ENCODE measurements around the gene GGA2.

GGA2 gene, protein sequence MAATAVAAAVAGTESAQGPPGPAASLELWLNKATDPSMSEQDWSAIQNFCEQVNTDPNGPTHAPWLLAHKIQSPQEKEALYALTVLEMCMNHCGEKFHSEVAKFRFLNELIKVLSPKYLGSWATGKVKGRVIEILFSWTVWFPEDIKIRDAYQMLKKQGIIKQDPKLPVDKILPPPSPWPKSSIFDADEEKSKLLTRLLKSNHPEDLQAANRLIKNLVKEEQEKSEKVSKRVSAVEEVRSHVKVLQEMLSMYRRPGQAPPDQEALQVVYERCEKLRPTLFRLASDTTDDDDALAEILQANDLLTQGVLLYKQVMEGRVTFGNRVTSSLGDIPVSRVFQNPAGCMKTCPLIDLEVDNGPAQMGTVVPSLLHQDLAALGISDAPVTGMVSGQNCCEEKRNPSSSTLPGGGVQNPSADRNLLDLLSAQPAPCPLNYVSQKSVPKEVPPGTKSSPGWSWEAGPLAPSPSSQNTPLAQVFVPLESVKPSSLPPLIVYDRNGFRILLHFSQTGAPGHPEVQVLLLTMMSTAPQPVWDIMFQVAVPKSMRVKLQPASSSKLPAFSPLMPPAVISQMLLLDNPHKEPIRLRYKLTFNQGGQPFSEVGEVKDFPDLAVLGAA

DNA sequence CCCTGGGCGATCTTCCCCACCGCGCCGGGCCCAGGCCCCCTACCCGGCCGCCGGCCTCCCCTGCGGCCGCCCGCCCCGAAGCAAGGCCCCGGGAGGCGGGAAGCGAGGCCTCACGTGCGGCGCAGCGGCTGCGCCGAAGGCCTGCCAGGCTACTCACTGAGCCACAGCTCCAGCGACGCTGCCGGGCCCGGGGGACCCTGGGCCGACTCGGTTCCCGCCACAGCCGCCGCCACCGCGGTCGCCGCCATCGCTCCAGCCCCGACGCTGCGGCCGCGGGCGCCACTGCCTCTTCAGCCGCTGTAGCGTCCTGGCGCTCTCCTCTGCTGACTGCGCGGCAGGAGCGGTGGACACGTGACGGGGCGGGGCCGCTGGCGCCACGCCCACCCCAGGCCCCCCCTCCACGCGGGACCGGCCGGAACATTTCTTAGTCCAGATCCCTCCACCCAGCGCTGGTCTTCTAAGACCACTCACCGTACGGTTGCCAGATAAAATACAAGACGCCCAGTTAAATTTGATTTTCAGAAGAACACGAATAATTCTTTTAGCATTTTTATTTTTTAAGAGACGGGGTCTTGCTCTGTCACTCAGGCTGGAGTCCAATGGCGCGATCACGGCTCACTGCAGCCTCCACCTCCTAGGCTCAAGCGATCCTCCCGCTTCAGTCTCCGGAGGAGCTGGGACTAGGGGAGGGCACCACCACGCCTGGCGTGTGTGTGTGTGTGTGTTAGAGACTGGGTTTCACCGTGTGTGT lies at the start of gene GGA2:
TSS of gene GGA2 (minus strand) at position 331 of the 751 bp plus-strand sequence. CDS start at position 248, 83 bp downstream.
- TF ChIP-seq, protein P1, sequence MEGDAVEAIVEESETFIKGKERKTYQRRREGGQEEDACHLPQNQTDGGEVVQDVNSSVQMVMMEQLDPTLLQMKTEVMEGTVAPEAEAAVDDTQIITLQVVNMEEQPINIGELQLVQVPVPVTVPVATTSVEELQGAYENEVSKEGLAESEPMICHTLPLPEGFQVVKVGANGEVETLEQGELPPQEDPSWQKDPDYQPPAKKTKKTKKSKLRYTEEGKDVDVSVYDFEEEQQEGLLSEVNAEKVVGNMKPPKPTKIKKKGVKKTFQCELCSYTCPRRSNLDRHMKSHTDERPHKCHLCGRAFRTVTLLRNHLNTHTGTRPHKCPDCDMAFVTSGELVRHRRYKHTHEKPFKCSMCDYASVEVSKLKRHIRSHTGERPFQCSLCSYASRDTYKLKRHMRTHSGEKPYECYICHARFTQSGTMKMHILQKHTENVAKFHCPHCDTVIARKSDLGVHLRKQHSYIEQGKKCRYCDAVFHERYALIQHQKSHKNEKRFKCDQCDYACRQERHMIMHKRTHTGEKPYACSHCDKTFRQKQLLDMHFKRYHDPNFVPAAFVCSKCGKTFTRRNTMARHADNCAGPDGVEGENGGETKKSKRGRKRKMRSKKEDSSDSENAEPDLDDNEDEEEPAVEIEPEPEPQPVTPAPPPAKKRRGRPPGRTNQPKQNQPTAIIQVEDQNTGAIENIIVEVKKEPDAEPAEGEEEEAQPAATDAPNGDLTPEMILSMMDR (IDR thresholded peaks at IDR 0.05; ENCODE audit: unreplicated experiment in 3 of 3), result no peak
- peaks cover 34% of the 10 kb centered on the region for H3K4me1 Mint-ChIP-seq
- H3K27me3 Mint-ChIP-seq (ENCODE audit: low read depth), result peaks cover 3% of the 10 kb centered on the region
- peak within 1 kb of the TSS; percentile 89 to 94 (median 89) for H3K4me3 Mint-ChIP-seq
- H3K36me3 Mint-ChIP-seq (ENCODE audit: low read depth), result peaks cover 17% of the 10 kb centered on the region
- peak within 1 kb of the TSS; percentile 52 to 83 (median 74) for H3K27ac Mint-ChIP-seq
- no peaks in the 10 kb centered on the region for H3K9me3 Mint-ChIP-seq

DNA sequence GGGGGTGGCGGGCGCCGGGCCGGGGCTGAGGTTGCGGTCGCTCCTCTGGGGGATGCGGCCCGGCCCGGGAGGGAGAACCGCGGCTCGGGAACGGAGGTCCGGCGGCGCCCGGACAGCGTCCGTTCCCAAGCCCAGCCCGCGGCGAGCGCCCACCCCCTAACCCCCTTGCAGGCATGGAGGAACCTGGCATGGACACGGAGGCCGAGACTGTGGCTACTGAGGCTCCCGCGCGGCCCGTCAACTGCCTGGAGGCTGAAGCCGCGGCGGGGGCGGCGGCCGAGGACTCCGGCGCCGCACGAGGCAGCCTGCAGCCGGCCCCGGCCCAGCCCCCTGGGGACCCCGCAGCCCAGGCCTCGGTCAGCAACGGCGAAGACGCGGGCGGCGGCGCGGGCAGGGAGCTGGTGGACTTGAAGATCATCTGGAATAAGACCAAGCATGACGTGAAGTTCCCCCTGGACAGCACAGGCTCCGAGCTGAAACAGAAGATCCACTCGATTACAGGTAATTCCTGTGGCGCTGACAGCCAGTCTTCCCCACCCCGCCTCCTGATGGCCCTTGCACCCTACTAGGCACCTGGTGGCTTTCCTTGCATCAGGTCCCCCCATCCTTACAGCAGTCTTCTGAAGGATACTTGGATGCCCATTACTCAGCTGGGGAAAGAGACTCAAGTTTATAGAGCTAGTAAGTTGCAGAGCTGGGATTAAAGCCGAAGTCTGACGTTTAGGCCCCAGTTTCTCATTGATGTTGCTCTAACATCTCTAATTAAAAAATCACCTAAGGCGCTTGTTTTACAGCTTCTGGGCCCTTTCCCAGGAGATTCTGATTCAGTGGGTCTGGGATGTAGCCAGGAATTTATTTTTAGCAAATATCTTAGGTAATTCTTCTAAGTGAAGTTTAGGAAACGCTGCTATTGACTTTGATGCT lies 47.7 kb upstream of the GGA2 start:
- Mint-ChIP-seq H3K9me3 (no peaks in the 10 kb centered on the region), H3K27ac (peak overlapping the region; percentile 91 to 96 (median 93)), H3K4me3 (peak overlapping the region; percentile 93 to 97 (median 94)), H3K4me1 (peaks cover 21% of the 10 kb centered on the region), H3K27me3 (ENCODE audit: low read depth) (no peaks in the 10 kb centered on the region), H3K36me3 (ENCODE audit: low read depth) (peaks cover 34% of the 10 kb centered on the region)
- TF ChIP-seq, protein P1 (IDR thresholded peaks at IDR 0.05; ENCODE audit: unreplicated experiment in 3 of 3), result no peak

DNA sequence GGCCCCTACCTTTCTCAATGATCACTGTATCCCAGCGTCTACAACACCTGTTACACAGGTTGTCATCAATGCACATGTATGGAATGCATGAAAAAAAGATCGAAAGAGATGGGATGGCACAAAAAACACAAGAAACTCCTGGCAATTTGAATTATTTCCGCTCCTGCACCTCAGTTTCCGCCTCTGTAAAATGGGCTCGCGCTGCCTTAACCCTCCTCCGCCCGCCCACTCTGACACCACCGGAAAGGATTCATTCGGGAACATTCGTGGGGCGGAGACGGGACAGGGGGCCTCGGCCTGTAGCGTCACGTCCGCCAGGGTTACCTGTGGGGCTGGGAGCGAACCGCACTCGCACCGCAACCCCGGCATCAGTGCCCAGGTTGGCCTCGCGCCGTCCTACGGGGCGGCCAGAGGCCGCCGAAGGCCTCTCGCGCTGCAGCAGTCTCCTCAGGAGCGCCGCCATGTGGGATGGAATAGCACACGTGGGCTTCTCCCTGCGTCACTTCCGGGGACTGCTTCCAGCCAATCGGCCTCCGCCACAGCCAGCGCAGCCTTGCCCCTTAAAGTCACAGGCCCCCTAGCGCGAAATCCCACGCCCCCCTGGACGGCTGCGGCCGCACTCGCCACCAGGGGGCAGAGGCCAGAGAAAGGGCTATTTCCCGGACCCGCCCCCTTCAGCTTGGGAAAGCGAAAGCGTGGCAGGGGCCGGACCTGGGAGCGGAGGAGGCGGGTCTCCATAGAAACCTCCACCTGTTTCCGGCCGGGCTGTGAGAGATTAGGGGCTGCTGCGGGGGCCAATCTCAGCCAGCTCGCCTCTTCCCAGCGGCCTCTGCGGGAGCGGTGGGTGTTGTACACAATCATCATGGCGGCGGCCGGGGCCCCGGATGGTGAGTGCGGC lies 46.8 kb upstream of the GGA2 start, which contains the start of the genes EARS2 and UBFD1:
TSS of gene EARS2 (minus strand) at position 470 of the 898 bp plus-strand sequence. CDS start at position 463, 7 bp downstream.
TSS of gene UBFD1 (plus strand) at position 847 of the 898 bp plus-strand sequence. CDS start at position 863, 16 bp downstream.
- TF ChIP-seq, protein P1 (IDR thresholded peaks at IDR 0.05; ENCODE audit: unreplicated experiment in 3 of 3), result peak; percentile 84 to 97 (median 91)
- Mint-ChIP-seq H3K9me3 (no peaks in the 10 kb centered on the region), H3K27me3 (ENCODE audit: low read depth) (no peaks in the 10 kb centered on the region), H3K27ac (peak within 1 kb of the TSS; percentile 91 to 96 (median 93)), H3K4me3 (peak within 1 kb of the TSS; percentile 93 to 97 (median 94)), H3K4me1 (peaks cover 21% of the 10 kb centered on the region), H3K36me3 (ENCODE audit: low read depth) (peaks cover 27% of the 10 kb centered on the region)

DNA sequence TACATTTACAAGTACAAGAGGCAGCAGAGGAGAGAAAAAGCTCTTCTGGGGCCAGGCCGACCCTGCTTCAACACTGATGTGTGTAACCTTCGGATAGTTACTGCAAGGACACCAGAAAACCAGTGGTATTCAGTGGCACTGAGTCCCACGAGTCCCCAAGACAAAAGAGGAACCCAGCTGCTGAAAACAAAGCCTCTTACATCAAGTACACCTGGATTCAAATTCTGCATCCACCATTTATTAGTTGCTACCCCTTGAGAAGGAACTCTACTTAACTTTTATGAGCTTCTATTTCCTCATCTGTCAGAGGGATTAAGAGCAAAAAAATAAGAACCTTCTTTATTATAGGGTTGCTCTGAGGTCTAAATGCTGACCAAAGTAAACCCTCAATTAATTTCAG lies 44.2 kb upstream of the GGA2 start:
- Mint-ChIP-seq H3K4me1 (peaks cover 12% of the 10 kb centered on the region), H3K27ac (no peak overlapping the region), H3K36me3 (ENCODE audit: low read depth) (peaks cover 21% of the 10 kb centered on the region), H3K9me3 (no peaks in the 10 kb centered on the region), H3K4me3 (no peak overlapping the region), H3K27me3 (ENCODE audit: low read depth) (no peaks in the 10 kb centered on the region)
- TF ChIP-seq, protein P1 (IDR thresholded peaks at IDR 0.05; ENCODE audit: unreplicated experiment in 3 of 3), result no peak

Measured in nephron (organoid).